ENCODE data around the gene PARP12. TPM values are rescaled to one million over a fixed set of nuclear protein-coding genes. Genes with fewer than 3 reads are reported as not detected.

The PARP12 gene
- total and polyA plus RNA-seq, 8 donors = 13.0 to 135 (median 33.2) TPM

GRCh38 chr7:140085447-140085846, 22.7 kb upstream of the PARP12 start:
- Histone ChIP-seq H3K36me3 (peaks cover 0 to 43% (median 27%) of the 10 kb centered on the region in 4 donors), H3K4me3 (no peak overlapping the region), H3K4me1 (no peaks in the 10 kb centered on the region), H3K27ac (no peak overlapping the region), H3K9me3 (no peaks in the 10 kb centered on the region), H3K27me3 (no peaks in the 10 kb centered on the region)
- no peak for DNase-seq
- WGBS, 5 donors = 78 to 93% (median 87%) methylated on average over 2 of the region's 2 CpGs
- intact Hi-C loops (cut with DNase I; ENCODE audit: low total_unique reads) = no loop called here
- no peak for TF ChIP-seq POLR2A (IDR thresholded peaks at IDR 0.05)
- no peak for TF ChIP-seq POLR2AphosphoS5 (IDR thresholded peaks at IDR 0.05)
- no peak for TF ChIP-seq EP300 (IDR thresholded peaks at IDR 0.05)
- no peak for TF ChIP-seq CTCF (IDR thresholded peaks at IDR 0.05)

GRCh38 chr7:140084972-140085371, 22.2 kb upstream of the PARP12 start:
- H3K9me3 ChIP-seq = no peaks in the 10 kb centered on the region
- intact Hi-C loops (cut with DNase I; ENCODE audit: low total_unique reads) = no loop called here
- H3K27me3 ChIP-seq = no peaks in the 10 kb centered on the region
- WGBS, 5 donors = 61 to 74% (median 67%) methylated on average over 8 of the region's 8 CpGs
- H3K4me3 ChIP-seq = no peak overlapping the region
- no peak for TF ChIP-seq POLR2AphosphoS5 (IDR thresholded peaks at IDR 0.05)
- no peak for TF ChIP-seq CTCF (IDR thresholded peaks at IDR 0.05)
- no peak for TF ChIP-seq POLR2A (IDR thresholded peaks at IDR 0.05)
- no peak for TF ChIP-seq EP300 (IDR thresholded peaks at IDR 0.05)
- no peak overlapping the region for H3K27ac ChIP-seq
- no peak for DNase-seq
- H3K4me1 ChIP-seq = no peaks in the 10 kb centered on the region
- H3K36me3 ChIP-seq = peaks cover 0 to 38% (median 23%) of the 10 kb centered on the region in 4 donors

- H3K4me1 ChIP-seq = no peaks in the 10 kb centered on the region
- no peak overlapping the region for H3K27ac ChIP-seq
- TF ChIP-seq POLR2AphosphoS5 (IDR thresholded peaks at IDR 0.05) (no peak), EP300 (IDR thresholded peaks at IDR 0.05) (no peak)
- DNase-seq = no peak
- no peaks in the 10 kb centered on the region for H3K27me3 ChIP-seq
- WGBS, 5 donors = 80 to 90% (median 87%) methylated on average over 4 of the region's 4 CpGs
- intact Hi-C loops (cut with DNase I; ENCODE audit: low total_unique reads) = no loop called here
- peaks cover 0 to 30% (median 15%) of the 10 kb centered on the region in 4 donors for H3K36me3 ChIP-seq
- H3K4me3 ChIP-seq = no peak overlapping the region
- H3K9me3 ChIP-seq = no peaks in the 10 kb centered on the region
Measured at GRCh38 chr7:140084142-140084655, 21.4 kb upstream of the PARP12 start.

- no peaks in the 10 kb centered on the region for H3K4me1 ChIP-seq
- no peak for TF ChIP-seq POLR2A (IDR thresholded peaks at IDR 0.05)
- no peak for TF ChIP-seq CTCF (IDR thresholded peaks at IDR 0.05)
- no peak for TF ChIP-seq EP300 (IDR thresholded peaks at IDR 0.05)
- TF ChIP-seq POLR2AphosphoS5 (IDR thresholded peaks at IDR 0.05) = no peak
- WGBS, 5 donors = 68 to 87% (median 78%) methylated on average over 7 of the region's 7 CpGs
- H3K36me3 ChIP-seq = peaks cover 0 to 17% (median 9%) of the 10 kb centered on the region in 4 donors
- H3K9me3 ChIP-seq = no peaks in the 10 kb centered on the region
- no peak for DNase-seq
- H3K27ac ChIP-seq = no peak overlapping the region
- H3K27me3 ChIP-seq = no peaks in the 10 kb centered on the region
- intact Hi-C loops (cut with DNase I; ENCODE audit: low total_unique reads) = no loop called here
- H3K4me3 ChIP-seq = no peak overlapping the region
Measured at GRCh38 chr7:140082770-140083169, 20.0 kb upstream of the PARP12 start.

GRCh38 chr7:140081774-140082425, 19.1 kb upstream of the PARP12 start:
- Histone ChIP-seq H3K27me3 (no peaks in the 10 kb centered on the region), H3K4me1 (no peaks in the 10 kb centered on the region), H3K9me3 (no peaks in the 10 kb centered on the region), H3K4me3 (no peak overlapping the region), H3K36me3 (peaks cover 0 to 9% (median 4%) of the 10 kb centered on the region in 4 donors), H3K27ac (no peak overlapping the region)
- TF ChIP-seq POLR2A (IDR thresholded peaks at IDR 0.05) = no peak
- no peak for TF ChIP-seq EP300 (IDR thresholded peaks at IDR 0.05)
- TF ChIP-seq POLR2AphosphoS5 (IDR thresholded peaks at IDR 0.05) = no peak
- no peak for TF ChIP-seq CTCF (IDR thresholded peaks at IDR 0.05)
- intact Hi-C loops (cut with DNase I; ENCODE audit: low total_unique reads) = no loop called here
- no peak for DNase-seq
- 90 to 93% (median 92%) methylated on average over 11 of the region's 11 CpGs for WGBS, 5 donors
